Upper lobe of left lung (tissue), 6 donors: ENCODE measurements around the gene SNAI1. TPM values are rescaled to one million over a fixed set of nuclear protein-coding genes. Genes with fewer than 3 reads are reported as not detected.

Source experiments
- ATAC-seq, 2 donors: fragments of 200-7000 bp; cut with Tn5 transposase; one replicate each; pipeline ENCODE4 v1.9.1; 2022; ENCODE audit warnings: mild to moderate bottlenecking in 2 of 2, moderate library complexity in 2 of 2; ENCODE audit not compliant: low FRiP score in 2 of 2
- DNase-seq, 2 donors: peaks; one replicate each; pipeline ENCODE4 v3.0.0-alpha.2; 2019 to 2020
- H3K27ac ChIP-seq, 4 donors: fragments of 200-600 bp; sonication (generic); one replicate each; pipeline ENCODE4 v1.5.1; 2016 to 2019
- H3K27me3 ChIP-seq, 4 donors: fragments of 200-600 bp; sonication (generic); one replicate each; pipeline ENCODE4 v1.5.1; 2017 to 2019
- H3K36me3 ChIP-seq, 4 donors: fragments of 200-600 bp; sonication (generic); one replicate each; pipeline ENCODE4 v1.5.1; 2016 to 2019
- H3K4me1 ChIP-seq, 4 donors: fragments of 200-600 bp; sonication (generic); one replicate each; pipeline ENCODE4 v1.5.1; 2018 to 2019
- H3K4me3 ChIP-seq, 4 donors: fragments of 200-600 bp; sonication (generic); one replicate each; pipeline ENCODE4 v1.5.1; 2017 to 2019; ENCODE audit warnings: mild to moderate bottlenecking in 2 of 4, moderate library complexity in 1 of 4
- H3K9me3 ChIP-seq, 4 donors: fragments of 200-600 bp; sonication (generic); one replicate each; pipeline ENCODE4 v1.5.1; 2018 to 2019
- EP300 ChIP-seq, 4 donors: sonication (generic); formaldehyde crosslinking; IDR thresholded peaks; one replicate each; pipeline ENCODE4 v1.5.1; 2017; ENCODE audit warnings: antibody characterized with exemption in 4 of 4, control low read depth in 2 of 4
- POLR2A ChIP-seq, 4 donors: fragments of 450-650 bp; IDR thresholded peaks; one replicate each; pipeline ENCODE4 v1.5.1; 2016 to 2017; ENCODE audit warnings: antibody characterized with exemption in 4 of 4, mild to moderate bottlenecking in 2 of 4
- POLR2AphosphoS5 ChIP-seq, 2 donors: sonication (generic); formaldehyde crosslinking; IDR thresholded peaks; one replicate each; pipeline ENCODE4 v1.5.1; 2017; ENCODE audit warnings: antibody characterized with exemption in 2 of 2
- WGBS, 2 donors: methylation state at CpG; one replicate each; pipeline ENCODE4 v1.1.5; 2017 to 2018; 5-methylcytosine and 5-hydroxymethylcytosine counted together
- total RNA-seq, 6 donors: library from RNA; depleted of rRNA in 4 of 6; stranded (reverse); fragments of >200 nt in 4 of 6; gene quantifications; one replicate each; pipeline versions ENCODE4 v1.1.0 to v1.2.1, GENCODE V29; 2016 to 2021
- TF ChIP-seq, protein P1 (sequence below), 6 experiments: fragments of 450-650 bp in 4 of 6; fragments of 200-600 bp in 2 of 6; sonication (generic) in 2 of 6; IDR thresholded peaks; one replicate each; pipeline ENCODE4 v1.5.1; 2016 to 2019; ENCODE audit warnings: antibody characterized with exemption in 6 of 6
- donor health status: DM: no; HTN: no; CAD: no; lungs with moderate emphysema.
- donor health status: DM: no; HTN: yes; CAD: no; lungs with severe emphysema.

The SNAI1 gene
- total RNA-seq, 6 donors from 2014 or later: 3.9 to 11.0 (median 5.1) TPM

DNA sequence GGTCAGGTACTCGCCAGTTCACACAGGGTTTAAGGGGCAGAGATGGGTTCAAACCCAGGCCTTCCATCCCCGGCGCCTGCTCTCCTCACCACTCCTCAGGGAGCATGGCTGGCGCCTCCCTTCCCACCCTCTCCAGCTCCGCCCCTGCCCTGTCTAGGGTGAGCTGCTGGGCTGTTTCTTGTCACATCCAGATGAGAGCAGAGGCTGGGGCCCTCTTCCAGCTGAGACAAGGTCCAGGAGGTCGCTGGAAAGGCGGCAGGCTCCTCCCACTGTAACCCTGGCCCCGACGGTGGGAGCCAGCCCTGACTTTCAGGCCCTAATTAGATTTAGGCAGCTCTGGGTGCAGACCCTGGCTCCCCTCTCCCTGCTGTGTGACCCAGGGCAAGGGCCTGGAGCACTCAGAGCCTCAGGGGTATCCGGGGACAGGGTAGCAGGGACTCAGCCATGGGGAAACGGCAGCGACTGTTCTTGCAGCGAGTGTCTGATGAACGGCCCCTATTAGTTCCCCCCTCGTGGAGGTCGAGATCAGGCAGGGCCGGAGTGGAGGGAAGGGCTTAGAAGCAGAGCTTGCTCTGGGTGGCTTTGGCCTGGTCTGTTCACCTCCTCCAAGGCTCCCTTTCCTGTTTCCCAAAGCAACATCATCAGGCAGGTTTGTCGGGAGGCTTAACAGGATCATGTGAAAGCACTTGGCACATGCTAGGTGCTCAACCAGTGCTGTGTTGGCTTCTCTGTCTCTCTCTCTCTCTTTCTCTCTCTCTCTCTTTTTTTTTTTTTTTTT, 33.4 kb downstream of the SNAI1 start:
- WGBS, 2 donors: 62 to 92% methylated on average over 3 to 18 of the region's 18 CpGs
- Histone ChIP-seq H3K27ac (no peak overlapping the region), H3K4me1 (peaks cover 0 to 5% (median 0%) of the 10 kb centered on the region in 4 donors), H3K27me3 (no peaks in the 10 kb centered on the region), H3K4me3 (no peak overlapping the region), H3K9me3 (no peaks in the 10 kb centered on the region), H3K36me3 (no peaks in the 10 kb centered on the region)
- ATAC-seq: peak in 1 of 2 donors; percentile 41
- TF ChIP-seq POLR2A (IDR thresholded peaks at IDR 0.05): no peak
- no peak for TF ChIP-seq POLR2AphosphoS5 (IDR thresholded peaks at IDR 0.05)
- TF ChIP-seq EP300 (IDR thresholded peaks at IDR 0.05): no peak
- TF ChIP-seq, protein P1, sequence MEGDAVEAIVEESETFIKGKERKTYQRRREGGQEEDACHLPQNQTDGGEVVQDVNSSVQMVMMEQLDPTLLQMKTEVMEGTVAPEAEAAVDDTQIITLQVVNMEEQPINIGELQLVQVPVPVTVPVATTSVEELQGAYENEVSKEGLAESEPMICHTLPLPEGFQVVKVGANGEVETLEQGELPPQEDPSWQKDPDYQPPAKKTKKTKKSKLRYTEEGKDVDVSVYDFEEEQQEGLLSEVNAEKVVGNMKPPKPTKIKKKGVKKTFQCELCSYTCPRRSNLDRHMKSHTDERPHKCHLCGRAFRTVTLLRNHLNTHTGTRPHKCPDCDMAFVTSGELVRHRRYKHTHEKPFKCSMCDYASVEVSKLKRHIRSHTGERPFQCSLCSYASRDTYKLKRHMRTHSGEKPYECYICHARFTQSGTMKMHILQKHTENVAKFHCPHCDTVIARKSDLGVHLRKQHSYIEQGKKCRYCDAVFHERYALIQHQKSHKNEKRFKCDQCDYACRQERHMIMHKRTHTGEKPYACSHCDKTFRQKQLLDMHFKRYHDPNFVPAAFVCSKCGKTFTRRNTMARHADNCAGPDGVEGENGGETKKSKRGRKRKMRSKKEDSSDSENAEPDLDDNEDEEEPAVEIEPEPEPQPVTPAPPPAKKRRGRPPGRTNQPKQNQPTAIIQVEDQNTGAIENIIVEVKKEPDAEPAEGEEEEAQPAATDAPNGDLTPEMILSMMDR (IDR thresholded peaks at IDR 0.05): no peak
- peak in 1 of 2 donors; percentile 49 for DNase-seq

DNA sequence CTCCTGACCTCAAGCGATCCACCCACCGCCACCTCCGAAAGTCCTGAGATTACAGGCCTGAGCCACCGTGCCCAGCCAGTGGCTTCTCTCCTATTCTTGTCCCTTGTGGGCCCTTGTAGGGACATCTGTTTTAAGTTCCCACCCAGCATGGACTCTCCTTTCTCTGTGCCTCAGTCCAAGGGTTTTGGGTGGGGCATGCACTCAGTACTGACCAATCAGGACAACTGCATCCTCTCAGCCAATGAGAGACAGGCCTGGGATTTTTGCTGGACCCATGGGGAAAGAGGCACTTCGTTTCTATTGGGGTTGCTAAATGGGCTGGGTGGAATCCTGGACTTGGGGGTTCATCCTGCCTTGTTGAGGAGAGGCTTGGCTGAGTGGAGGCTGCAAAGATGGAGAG, 34.4 kb downstream of the SNAI1 start:
- TF ChIP-seq EP300 (IDR thresholded peaks at IDR 0.05): no peak
- TF ChIP-seq, protein P1 (IDR thresholded peaks at IDR 0.05): no peak
- TF ChIP-seq POLR2AphosphoS5 (IDR thresholded peaks at IDR 0.05): no peak
- TF ChIP-seq POLR2A (IDR thresholded peaks at IDR 0.05): no peak
- 85 to 92% methylated on average over 5 of the region's 5 CpGs for WGBS, 2 donors
- ATAC-seq: no peak
- DNase-seq: no peak
- Histone ChIP-seq H3K4me1 (peaks cover 0 to 5% (median 0%) of the 10 kb centered on the region in 4 donors), H3K27ac (no peak overlapping the region), H3K27me3 (no peaks in the 10 kb centered on the region), H3K36me3 (no peaks in the 10 kb centered on the region), H3K4me3 (no peak overlapping the region), H3K9me3 (no peaks in the 10 kb centered on the region)

DNA sequence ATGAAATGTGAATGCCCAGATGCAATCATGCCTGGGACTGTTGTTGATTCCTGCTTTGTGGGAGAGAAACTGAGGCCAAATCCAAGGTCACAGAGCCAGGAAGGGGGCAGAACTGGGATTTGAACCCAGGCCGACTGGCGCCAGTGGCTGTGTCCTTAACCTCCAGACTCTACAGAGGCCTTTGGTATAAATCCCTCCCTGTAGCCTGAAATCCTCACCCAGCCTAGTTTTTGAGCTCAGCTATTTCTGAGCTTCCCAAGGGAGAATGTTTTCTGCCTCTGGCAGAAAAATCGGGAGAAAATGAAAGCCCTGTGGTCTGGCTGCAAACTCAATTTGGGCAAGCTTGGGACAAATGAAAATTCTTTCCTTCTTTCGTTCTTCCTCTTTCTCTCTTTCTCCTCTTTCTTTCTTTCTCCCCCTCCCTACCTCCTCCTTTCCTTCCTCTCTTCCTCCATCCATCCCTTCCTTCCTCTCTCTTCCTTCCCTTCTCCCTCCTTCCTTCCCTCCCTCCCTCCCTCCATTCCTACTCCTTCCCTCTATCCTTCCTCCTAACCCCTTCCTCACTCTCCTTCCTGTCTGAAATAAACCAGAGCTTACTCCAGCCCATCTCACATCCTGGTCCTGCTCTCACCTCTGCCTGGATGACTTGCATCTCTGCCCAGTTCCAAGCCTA, 34.9 kb downstream of the SNAI1 start:
- ATAC-seq (no peak), DNase-seq (no peak)
- no peak overlapping the region for H3K4me3 ChIP-seq
- H3K27me3 ChIP-seq: no peaks in the 10 kb centered on the region
- H3K9me3 ChIP-seq: no peaks in the 10 kb centered on the region
- H3K36me3 ChIP-seq: no peaks in the 10 kb centered on the region
- TF ChIP-seq POLR2AphosphoS5 (IDR thresholded peaks at IDR 0.05) (no peak), EP300 (IDR thresholded peaks at IDR 0.05) (no peak), POLR2A (IDR thresholded peaks at IDR 0.05) (no peak)
- TF ChIP-seq, protein P1 (IDR thresholded peaks at IDR 0.05): no peak
- H3K27ac ChIP-seq: no peak overlapping the region
- WGBS, 2 donors: 64 to 77% methylated on average over 2 to 4 of the region's 4 CpGs
- peaks cover 0 to 5% (median 0%) of the 10 kb centered on the region in 4 donors for H3K4me1 ChIP-seq

DNA sequence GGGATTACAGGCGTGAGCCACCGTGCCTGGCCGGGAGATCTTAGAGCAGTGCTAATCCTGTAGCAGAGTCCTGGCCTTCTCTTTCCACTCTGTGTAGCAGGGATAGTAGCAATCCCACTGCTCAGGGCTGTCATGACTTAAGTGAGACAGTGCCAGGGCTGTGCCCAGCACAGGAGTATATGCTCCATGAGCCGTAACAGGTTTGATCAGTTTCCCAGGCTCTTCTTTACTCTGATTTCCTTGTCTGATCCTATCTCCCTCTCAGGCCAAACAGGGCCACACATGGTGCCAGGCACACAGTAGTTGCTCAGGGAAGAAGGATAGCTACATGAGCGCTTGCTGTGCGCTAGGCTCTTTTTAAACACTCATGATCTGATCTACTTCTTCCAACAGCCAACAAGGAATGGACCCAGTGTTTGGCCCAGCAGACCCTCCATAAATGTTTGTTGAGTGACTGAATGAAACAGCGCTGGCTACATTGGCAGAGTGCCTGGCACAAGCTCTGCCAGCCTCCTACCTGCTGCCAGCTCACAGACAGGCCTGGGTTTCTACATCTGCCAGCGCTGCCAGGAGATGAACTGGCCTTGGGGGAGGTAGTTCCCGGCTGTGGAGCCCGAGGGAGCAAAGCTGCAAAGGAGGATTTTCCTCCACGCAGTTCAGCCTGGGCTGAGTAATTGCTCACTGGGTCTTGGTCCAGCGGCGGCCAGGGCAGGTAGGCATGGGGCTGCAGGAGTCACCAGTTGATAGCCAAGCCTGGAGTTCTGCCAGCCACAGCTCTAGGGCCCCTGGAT, 36.9 kb downstream of the SNAI1 start:
- 91 to 93% methylated on average over 10 to 12 of the region's 13 CpGs for WGBS, 2 donors
- ATAC-seq: no peak

More for the DNA sequence above, 36.9 kb downstream of the SNAI1 start:
- DNase-seq: no peak
- no peaks in the 10 kb centered on the region for H3K9me3 ChIP-seq
- no peaks in the 10 kb centered on the region for H3K27me3 ChIP-seq
- no peak for TF ChIP-seq EP300 (IDR thresholded peaks at IDR 0.05)
- no peak for TF ChIP-seq POLR2A (IDR thresholded peaks at IDR 0.05)
- TF ChIP-seq POLR2AphosphoS5 (IDR thresholded peaks at IDR 0.05): no peak
- TF ChIP-seq, protein P1 (IDR thresholded peaks at IDR 0.05): no peak
- no peak overlapping the region for H3K27ac ChIP-seq
- no peaks in the 10 kb centered on the region for H3K36me3 ChIP-seq
- no peak overlapping the region for H3K4me3 ChIP-seq
- H3K4me1 ChIP-seq: peaks cover 0 to 5% (median 0%) of the 10 kb centered on the region in 4 donors
